Esophagus squamous epithelium (tissue), 4 donors: ENCODE data around the gene AFP.

ENCODE experiments used
- CTCF ChIP-seq, 6 experiments: fragments of 450-650 bp in 4 of 6; fragments of 200-600 bp in 2 of 6; sonication (generic) in 2 of 6; IDR thresholded peaks; one replicate each; pipeline ENCODE4 v1.5.1; 2016 to 2019; ENCODE audit warnings: antibody characterized with exemption in 6 of 6, mild to moderate bottlenecking in 4 of 6, moderate library complexity in 4 of 6
- POLR2A ChIP-seq, 4 donors: fragments of 450-650 bp; IDR thresholded peaks; one replicate each; pipeline ENCODE4 v1.6.1; 2017; ENCODE audit warnings: antibody characterized with exemption in 4 of 4, mild to moderate bottlenecking in 4 of 4, moderate library complexity in 3 of 4

GRCh38 chr4:73501664-73502265, 65.7 kb downstream of the AFP start:
- TF ChIP-seq CTCF (IDR thresholded peaks at IDR 0.05) (no peak), POLR2A (IDR thresholded peaks at IDR 0.05) (no peak)
